GM12878 (cell line): ENCODE measurements around the gene PTGFRN.

Experiments used
- BHLHE40 ChIP-seq, 2 experiments: fragments of 450-650 bp in 1 of 2; IDR thresholded peaks; 2 replicates each; pipeline ENCODE4 v1.6.1; 2011 to 2017; ENCODE audit warnings: low read depth in 2 of 2, borderline replicate concordance in 1 of 2, improper control_type of control experiment in 1 of 2, low read length in 1 of 2, mild to moderate bottlenecking in 1 of 2
- CTCF ChIP-seq, 3 experiments: IDR thresholded peaks in 2 of 3; conservative IDR thresholded peaks in 1 of 3; 2 replicates each; pipeline ENCODE4 v1.5.1; 2011; ENCODE audit warnings: low read depth in 3 of 3, low read length in 3 of 3, mild to moderate bottlenecking in 3 of 3, control low read depth in 2 of 3, moderate library complexity in 2 of 3, inconsistent platforms in 1 of 3, mixed read lengths in 1 of 3; ENCODE audit not compliant: control insufficient read depth in 2 of 3, insufficient read depth in 1 of 3; ENCODE audit errors: extremely low read depth in 1 of 3
- DPF2 ChIP-seq: fragments of 450-650 bp; IDR thresholded peaks from 2 replicates; pipeline ENCODE4 v1.6.1; 2017; ENCODE audit warnings: mild to moderate bottlenecking
- MEF2A ChIP-seq: IDR thresholded peaks from 2 replicates; pipeline ENCODE4 v1.6.1; 2011; ENCODE audit warnings: low read depth, mild to moderate bottlenecking, low read length, moderate library complexity; ENCODE audit not compliant: insufficient read depth
- MYC ChIP-seq: IDR thresholded peaks from 2 replicates; pipeline ENCODE4 v1.6.1; 2011; ENCODE audit warnings: mild to moderate bottlenecking, low read length, moderate library complexity, inconsistent platforms; ENCODE audit not compliant: insufficient read depth, insufficient replicate concordance, insufficient read length, severe bottlenecking
- RCOR1 ChIP-seq: conservative IDR thresholded peaks from 2 replicates; pipeline ENCODE4 v1.6.1; 2012; ENCODE audit warnings: low read depth, low read length, improper control_type of control experiment
- YY1 ChIP-seq: IDR thresholded peaks from 2 replicates; pipeline ENCODE4 v1.6.1; 2011; ENCODE audit warnings: low read depth, mild to moderate bottlenecking, low read length
- TF ChIP-seq, protein P1 (sequence below): fragments of 450-650 bp; formaldehyde crosslinking; IDR thresholded peaks from 2 replicates; pipeline ENCODE4 v1.4.0; 2020; ENCODE audit warnings: mild to moderate bottlenecking, moderate library complexity
- TF ChIP-seq, protein P2 (sequence below): IDR thresholded peaks from 2 replicates; pipeline ENCODE4 v1.6.1; 2012; ENCODE audit warnings: low read depth, low read length, improper control_type of control experiment

- TF ChIP-seq CTCF (IDR thresholded peaks at IDR 0.05 in 2 of 3, conservative IDR thresholded peaks at IDR 0.05 in 1 of 3; ENCODE audit: control insufficient read depth in 2 of 3, extremely low read depth in 1 of 3, insufficient read depth in 1 of 3, low read depth in 3 of 3, low read length in 3 of 3) = no peak
- no peak for TF ChIP-seq MEF2A
- TF ChIP-seq, protein P1, sequence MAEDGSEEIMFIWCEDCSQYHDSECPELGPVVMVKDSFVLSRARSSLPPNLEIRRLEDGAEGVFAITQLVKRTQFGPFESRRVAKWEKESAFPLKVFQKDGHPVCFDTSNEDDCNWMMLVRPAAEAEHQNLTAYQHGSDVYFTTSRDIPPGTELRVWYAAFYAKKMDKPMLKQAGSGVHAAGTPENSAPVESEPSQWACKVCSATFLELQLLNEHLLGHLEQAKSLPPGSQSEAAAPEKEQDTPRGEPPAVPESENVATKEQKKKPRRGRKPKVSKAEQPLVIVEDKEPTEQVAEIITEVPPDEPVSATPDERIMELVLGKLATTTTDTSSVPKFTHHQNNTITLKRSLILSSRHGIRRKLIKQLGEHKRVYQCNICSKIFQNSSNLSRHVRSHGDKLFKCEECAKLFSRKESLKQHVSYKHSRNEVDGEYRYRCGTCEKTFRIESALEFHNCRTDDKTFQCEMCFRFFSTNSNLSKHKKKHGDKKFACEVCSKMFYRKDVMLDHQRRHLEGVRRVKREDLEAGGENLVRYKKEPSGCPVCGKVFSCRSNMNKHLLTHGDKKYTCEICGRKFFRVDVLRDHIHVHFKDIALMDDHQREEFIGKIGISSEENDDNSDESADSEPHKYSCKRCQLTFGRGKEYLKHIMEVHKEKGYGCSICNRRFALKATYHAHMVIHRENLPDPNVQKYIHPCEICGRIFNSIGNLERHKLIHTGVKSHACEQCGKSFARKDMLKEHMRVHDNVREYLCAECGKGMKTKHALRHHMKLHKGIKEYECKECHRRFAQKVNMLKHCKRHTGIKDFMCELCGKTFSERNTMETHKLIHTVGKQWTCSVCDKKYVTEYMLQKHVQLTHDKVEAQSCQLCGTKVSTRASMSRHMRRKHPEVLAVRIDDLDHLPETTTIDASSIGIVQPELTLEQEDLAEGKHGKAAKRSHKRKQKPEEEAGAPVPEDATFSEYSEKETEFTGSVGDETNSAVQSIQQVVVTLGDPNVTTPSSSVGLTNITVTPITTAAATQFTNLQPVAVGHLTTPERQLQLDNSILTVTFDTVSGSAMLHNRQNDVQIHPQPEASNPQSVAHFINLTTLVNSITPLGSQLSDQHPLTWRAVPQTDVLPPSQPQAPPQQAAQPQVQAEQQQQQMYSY (CRISPR knock-in tag) = no peak
- TF ChIP-seq RCOR1 = no peak
- TF ChIP-seq MYC = no peak
- TF ChIP-seq, protein P2, sequence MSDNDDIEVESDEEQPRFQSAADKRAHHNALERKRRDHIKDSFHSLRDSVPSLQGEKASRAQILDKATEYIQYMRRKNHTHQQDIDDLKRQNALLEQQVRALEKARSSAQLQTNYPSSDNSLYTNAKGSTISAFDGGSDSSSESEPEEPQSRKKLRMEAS = no peak
- TF ChIP-seq BHLHE40 (IDR thresholded peaks at IDR 0.05; ENCODE audit: borderline replicate concordance in 1 of 2, low read depth in 2 of 2, low read length in 1 of 2) = no peak
- TF ChIP-seq YY1 = no peak
- TF ChIP-seq DPF2 = no peak
Measured at GRCh38 chr1:116900471-116901365, 9.0 kb upstream of the PTGFRN start.
